Activated CD8-positive, alpha-beta memory T cell treated with anti-CD3 and anti-CD28 coated beads for 24 hours (primary cell): ENCODE data around the gene CLDN14.
"Not testable (repeated sequence)": the region's sequence is repeated elsewhere in the genome, so short reads cannot be mapped to it uniquely, and the experiment has no call there.

Experiments used
- DNase-seq: peaks from one replicate; pipeline ENCODE4 v3.0.0-alpha.2; 2020

The CLDN14 gene

DNA sequence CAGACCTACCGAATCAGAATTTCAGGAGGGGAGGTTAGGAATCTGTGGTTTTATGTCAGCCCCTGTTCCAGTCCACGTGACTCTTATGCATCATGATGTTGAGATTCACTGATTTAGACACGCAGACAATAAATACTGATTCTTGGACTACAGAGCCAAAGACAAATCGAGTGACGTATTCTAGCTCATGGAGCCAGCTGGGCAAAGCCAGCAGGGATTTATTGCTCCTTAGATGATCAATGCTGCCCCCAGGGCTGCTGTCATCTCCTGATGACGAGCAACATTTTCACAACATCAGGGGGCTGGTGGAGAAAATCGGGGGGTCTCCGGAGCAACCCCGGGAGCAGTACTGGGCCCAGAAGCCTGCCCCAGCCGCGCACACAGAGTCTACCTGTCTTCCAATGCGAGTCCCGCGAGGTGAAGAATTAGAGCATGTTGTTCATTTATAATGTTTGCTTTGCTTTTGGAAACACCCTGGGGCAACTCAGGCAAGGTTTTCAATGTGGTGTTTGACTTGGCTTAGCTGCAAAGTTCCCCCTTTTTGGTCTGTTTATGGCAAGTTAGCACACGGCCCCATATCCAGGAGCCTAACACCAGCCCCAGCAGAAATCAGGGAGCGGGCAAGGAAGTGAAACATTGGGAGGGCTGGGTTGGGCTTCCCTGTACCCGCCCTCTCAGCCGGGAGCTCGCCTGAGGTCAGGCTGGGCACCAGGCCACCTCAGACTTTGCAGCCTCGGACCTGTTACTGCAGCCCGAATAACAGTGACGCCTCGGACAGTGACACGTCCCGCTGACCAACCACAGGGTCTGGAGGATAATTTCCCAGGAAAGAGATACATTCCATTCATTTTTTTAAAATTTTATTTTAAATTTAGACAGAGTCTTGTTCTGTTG lies 19.9 kb upstream of the CLDN14 start:
- DNase-seq, result no peak

DNA sequence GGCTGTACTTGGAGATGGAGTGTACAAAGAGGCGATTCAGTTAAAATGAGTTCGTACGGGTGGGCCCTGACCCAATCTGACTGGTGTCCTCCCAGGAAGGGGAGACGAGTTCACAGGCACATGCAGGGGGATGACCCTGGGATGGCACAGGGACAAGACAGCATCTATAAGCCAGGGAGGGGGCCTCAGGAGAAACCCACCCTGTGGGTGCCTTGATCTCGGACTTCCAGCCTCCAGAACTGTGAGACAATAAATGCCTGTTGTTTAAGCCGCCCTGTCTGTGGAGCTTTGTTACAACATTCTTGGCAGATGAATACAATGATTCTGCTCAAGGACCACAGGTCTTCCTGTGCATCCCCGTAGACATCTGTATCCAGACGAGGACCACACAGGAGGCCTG lies 14.6 kb upstream of the CLDN14 start:
- DNase-seq, result no peak

DNA sequence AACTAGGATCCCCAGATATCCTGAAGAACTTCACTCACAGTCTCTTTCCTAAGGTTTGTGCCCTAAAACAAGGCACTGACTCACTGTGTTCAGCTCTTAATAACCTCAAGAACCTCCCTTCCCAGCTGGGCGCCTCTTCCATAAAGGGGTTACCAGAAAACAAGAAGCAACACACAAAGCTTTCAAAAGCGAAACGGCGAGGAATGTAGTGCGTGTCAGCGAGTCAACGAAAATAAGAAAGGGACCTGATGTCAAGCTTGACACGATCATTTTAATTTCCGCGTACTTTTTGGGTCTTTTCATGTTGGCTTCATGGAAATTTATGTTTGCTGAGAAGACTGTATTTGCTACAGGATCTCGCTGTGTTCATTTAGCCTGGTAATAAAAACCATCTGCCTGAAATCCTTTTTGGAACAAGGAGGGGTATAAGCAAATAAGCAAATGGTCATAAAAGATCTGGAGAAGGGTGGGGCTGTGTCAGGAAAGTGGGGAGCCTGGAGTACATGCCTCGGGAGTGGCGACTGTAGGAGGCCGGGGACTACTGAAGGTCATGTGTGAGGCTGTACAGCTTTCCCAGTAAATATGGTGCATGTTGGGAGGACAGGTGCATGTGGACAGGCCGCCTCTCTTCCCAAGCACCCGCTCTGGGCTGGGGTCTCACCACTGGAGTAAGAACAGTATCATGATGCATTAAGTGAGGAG lies 11.4 kb upstream of the CLDN14 start:
- DNase-seq, result no peak

DNA sequence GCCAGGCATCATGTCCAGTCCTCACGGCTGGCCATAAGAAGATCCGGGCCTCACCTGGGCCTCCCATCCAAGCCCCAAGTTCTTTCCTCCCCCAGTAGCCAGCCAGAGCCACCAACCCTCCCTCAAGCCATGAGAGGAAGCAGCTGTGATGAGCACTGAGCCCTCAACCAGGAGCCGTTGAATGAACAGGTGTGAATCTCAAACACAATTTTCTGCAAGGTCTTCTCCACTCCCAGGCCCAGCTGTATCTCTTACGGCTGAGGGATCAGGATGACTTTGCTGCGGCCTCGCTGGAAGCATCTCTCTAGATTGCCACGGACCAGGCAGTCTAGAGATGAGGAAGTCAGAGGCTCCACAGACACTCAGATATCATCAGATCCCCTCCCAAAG lies 9.8 kb upstream of the CLDN14 start:
- no peak for DNase-seq

DNA sequence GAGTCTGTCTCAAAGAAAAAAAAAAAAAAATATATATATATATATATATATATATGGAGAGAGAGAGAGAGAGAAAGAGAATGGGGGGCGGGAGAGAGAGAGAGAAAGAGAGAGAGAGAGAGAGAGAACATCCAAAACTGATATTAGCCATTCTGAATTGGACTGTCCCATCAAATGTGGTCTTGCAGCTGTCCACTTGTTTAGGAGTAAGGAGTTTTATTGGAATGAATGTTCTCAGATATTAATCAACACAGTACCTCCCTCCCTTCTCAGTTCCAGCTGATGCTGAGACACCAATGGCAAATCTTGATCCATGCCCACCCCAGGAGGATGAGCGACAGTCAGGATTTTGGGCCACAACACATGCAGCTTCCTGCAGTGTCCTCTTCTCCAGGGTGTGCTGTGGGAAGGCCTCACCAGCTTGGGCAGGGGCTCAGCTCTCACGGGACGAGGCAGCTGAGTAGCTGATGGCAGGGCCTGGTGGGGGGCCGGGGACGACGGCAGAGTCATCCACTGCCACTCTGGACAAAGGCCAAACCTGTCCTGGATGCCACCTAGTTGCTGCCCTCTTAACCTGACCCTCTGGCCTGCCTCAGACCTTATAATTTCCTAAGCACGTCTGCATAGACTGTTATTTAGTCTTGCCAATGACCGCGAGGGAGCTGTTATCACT lies 9.3 kb upstream of the CLDN14 start:
- no peak for DNase-seq

DNA sequence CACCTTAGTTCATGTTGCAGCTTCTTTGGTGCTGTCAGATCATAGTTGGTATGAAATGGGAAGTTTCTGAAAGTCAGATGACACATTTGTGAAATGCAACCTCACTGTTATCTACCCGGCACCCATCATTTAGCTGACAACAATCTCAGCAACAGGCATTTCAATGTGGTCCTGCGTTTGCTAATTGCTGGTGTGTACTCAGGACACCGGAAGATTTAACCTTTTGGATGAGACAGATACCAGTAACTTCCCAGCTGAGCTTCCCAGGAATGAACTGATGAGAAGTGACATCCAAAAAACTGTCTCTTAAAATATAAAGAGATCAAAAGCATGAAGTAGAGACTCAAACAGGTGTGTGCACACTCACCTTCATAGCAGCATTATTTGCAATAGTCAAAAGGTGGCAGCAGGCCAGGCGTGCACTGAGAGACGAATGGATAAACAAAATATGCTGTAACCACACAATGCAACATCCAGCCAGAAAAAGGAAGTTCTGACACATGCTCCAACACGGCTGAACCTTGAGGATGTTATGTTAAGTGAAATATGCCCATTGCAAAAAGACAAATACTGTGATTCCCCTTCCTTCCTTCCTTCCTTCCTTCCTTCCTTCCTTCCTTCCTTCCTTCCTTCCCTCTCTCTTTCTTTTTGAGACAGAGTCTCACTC lies 7.9 kb upstream of the CLDN14 start:
- DNase-seq, result no peak

DNA sequence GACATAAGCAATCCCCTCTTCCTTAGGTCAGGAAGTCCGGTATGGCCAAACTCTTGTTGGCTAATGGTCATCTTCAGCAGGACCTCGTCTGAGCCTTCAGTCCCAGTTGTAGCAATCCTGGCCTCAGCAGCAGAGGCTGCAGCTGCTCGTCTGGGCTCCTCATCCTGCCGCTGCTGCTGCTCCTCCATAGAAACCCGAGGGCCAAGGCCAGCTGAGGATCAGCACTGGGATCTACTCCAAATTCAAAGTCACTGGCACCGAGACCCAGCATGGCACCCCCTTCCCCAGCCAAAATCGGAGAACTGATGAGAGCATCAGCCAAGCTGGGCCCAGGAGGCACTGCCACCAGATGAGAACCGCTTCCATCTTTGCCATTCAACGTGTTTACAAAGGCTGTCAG lies 6.3 kb upstream of the CLDN14 start:
- DNase-seq, result no peak

DNA sequence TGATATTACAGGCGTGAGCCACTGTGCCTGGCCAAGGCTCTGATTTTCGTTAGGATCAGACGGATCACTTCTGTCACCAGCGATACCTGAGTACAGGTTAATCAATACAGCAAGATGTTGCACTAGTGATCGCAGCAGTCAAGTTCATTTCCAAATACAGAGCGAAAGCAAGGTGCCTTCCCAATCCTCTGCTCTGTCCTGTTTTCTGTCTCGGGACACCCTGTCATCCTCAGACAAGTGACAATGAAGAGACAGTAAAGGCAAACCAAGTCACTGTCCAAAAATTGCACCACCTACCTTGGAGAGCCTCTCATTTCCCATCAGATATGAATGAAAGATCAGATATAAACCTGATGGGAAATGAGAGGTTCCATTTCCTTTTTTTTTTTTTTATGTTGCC lies 5.6 kb upstream of the CLDN14 start:
- no peak for DNase-seq

DNA sequence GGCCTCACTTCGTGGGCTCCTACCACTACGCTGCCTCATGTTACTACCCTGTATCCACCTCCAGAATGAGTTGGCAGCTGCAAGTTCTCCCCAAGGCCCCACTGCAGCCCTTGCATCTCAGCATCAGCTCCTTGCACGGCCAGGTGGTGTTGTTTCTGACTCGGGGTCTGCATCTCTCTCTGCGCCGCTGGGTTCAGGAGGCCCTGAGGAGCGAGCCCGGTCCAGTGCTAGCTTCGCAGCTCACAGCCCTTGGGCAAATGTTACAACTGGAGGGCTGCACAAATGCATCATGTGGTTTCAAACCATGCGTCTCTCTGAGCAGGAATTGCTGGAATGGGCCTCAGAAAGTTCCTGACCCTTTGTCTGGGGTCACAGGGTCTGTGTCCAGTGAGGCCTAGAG lies 3.2 kb upstream of the CLDN14 start:
- DNase-seq, result no peak

DNA sequence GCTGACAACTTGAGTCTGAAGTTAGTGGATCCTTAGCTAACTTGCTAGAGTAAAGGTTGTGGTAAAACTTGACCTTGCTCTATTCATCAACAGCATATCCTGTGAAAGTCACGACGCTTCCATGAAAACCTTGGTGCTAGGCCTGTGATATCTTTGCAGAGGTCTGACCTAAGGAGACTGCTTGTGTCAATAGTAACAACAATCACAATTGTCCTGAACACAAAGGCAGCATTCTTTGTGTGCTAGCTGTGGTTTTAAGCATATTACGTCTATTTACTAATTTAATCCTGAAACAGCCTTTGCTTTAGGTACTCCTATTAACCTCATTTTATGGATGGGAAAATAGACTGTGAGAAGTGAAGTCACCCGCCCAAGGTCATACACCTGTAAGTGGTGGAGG lies 2.8 kb upstream of the CLDN14 start:
- DNase-seq, result no peak

DNA sequence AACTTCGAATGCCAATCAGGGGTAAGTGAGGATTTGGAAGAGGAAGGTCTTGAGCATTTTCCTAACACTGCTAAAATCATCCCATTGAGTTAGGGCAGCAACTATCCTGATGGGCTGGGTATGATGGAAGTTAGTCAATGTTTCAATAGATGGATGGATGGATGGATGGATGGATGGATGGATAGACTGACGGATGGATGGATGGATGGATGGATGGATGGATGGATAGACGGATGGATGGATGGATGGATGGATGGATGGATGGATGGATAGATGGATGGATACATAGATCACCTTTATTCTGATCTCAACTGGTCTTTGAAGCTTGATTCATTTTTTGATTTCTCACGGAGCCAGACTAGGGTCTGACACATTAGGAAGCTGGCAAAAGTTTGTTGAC lies 2.3 kb upstream of the CLDN14 start:
- no peak for DNase-seq

DNA sequence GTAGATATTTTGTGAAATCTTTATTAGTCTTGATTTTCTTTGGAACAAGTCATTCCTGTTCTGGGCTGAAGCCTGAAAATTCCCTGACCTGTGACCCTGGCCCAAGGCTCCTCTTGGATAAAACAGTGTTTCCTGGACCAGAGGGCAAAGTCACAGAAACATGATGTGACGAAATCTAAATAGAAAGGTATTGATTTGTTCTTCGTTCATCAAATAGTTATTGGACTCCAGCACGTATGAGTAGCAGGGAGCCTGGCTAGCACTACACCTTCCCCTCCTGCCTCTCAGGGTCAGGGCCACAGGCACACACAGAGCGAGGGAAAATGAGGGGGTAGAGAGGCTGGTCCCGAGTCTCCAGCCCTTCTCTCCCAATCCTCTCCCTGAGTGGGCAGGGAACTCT lies 1.7 kb upstream of the CLDN14 start:
- DNase-seq, result no peak

DNA sequence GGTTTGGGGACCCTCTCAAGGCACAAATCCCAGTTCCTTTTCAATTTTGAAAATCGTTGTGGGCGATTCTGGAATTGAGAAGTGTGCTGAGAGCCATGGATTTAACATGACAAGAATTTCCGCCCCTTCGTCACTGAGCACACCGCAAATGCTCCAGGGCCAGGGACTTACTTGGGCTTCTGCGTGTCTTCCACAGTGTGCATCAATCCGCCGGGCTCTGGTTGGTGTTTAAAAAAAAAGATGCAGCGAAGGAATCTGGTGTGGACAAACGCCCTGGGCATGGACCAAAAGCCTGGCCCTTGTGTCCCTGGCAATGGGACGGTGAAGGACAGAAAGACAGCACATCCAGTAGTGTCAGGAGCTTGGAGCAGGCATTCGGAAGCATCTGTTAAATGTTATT lies 696 bp upstream of the CLDN14 start:
- DNase-seq, result no peak

DNA sequence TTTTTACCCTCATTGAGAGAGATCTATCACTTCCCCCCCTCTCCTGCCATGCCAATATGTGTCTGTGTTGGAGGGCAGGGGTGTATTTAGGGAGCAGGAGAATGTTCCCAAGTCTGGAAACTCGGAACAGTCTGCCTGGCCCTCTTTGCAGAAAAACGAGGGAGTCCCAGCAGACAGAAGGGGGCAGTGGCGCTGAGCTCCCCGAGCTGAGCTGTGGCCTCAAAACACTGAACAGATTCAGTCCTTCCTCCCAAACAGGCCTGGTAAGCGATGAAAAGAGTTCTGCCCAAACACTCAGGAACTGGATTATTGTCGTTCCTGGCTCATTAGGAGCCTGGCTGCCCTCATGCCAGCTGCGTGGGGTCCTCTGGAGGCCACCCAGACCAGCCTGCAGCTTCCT lies 981 bp downstream of the CLDN14 start:
- DNase-seq, result no peak

DNA sequence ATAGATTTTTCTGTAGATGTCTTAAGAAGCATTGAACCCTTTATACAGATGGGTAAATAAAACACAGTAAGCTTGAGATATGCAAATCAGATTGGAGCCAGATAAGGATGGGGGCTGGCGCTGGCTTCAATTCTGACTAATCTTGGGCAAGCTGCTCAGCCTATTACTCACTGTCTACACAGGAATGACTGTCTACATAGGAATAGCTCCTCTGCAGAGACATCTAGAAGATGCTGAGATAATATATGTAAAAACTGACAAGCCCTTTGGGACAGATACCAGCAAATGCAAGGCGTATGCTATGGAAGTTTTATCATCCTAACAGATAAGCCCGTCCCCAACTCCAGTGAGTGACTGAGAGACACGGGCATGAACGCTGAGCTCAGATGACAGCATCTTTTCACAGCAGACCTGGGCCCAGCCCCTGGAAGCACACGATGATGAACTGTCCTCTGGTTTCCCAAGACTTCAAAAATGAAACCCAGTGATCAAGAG lies 1.7 kb downstream of the CLDN14 start:
- no peak for DNase-seq

DNA sequence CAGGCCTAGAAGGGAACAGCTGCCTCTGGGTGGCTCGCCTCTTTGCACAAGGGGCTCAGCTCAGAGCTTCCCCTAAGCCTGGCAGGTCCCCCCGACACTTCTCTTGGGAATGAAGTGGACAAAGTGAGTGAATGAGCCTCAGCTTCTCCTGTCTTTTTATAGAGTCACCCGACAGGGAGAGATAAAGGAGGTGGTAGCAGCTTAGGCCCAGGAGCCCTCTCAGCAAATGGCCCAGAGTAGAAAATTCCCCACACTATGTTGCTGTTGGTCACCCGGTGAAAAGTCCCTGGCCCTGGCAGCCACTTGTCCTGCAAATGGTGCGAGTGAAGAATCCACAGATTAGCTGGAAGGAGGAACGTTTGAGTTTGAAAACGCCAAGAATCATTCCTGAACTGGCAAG lies 2.4 kb downstream of the CLDN14 start:
- no peak for DNase-seq

DNA sequence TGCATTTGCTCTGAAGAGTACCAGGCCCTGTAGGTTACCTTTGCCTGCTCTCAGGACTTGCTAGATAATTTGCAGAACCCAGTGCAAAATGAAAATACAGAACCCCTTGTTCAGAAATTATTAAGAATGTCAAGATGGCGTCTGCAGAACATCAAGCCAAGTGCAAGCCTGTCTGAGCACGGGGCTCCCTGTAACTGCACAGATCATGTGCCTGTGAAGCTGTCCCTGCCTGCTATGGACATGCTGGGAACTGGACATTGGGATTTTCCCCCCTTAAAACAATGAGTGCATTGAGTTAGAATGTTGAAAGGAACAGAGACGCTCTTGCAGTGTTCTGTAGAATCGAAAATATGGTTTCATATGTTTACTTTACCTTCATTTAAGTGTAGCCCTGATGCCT lies 2.9 kb downstream of the CLDN14 start:
- no peak for DNase-seq

DNA sequence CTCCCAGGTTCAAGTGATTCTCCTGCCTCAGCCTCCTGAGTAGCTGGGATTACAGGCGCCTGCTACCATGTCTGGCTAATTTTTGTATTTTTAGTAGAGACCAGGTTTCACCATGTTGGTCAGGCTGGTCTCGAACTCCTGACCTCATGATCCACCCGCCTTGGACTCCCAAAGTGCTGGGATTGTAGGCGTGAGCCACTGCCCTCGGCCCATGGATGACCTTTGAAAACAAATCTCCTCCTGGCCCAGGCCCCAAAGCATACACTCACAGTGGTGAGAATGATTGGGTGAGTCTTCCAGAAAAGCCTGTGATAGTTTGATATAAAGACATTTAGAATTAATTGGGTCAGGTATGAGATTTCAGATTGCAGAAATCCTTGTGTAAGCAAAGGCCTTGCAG lies 3.4 kb downstream of the CLDN14 start:
- DNase-seq, result not testable (repeated sequence)

DNA sequence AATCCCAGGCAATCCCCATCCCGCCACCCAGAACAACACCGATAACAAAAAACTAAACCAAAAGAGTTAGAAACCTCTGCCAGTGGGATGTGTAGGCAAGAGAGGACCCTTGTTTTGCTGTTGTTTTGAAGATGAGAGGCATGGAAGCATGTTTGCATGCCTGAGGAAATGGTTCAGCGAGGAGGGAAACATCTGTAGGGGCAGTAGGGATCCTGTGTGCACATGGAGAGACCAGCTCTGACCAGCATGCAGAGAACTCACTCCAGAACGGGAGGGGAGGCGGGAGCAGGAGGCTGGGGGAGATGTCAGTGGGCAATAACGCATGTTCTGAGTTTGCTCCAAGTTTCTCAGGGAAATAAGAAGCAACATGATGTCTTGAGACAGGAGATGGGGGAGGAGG lies 5.3 kb downstream of the CLDN14 start:
- no peak for DNase-seq

DNA sequence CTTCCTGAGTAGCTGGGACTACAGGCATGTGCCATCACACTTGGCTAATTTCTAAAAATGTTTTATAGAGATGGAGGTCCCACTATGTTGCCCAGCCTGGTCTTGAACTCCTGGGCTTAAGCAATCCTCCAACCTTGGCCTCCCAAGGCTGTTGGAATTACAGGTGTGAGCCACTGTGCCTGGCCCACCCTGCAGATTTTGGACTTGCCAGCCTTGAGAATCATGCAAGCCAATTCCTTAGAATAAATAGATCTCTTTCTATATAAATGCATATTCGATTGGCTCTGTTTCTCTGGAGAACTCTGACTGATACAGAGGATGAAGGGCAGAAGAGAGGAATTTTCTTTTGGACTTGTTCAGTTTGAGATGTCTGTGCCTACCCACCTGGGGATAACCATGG lies 6.7 kb downstream of the CLDN14 start:
- DNase-seq, result no peak

DNA sequence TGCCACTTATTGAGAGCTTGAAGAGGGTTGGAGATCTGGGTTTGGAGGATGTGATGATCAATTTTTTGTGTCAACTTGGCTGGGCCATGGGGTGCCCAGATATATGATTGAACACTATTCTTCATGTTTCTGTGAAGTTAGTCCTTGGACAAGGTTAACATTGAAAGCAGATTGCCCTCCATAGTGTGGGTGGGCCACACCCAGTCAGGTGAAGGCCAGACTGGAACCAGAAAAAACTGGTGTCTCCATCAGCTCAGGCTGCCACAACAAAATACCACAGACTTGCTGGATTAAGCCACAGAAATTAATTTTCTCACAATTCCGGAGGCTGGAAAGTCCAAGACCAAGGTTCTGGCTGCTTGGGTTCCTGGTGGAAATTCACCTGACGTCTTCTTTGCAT lies 7.5 kb downstream of the CLDN14 start:
- DNase-seq, result no peak

DNA sequence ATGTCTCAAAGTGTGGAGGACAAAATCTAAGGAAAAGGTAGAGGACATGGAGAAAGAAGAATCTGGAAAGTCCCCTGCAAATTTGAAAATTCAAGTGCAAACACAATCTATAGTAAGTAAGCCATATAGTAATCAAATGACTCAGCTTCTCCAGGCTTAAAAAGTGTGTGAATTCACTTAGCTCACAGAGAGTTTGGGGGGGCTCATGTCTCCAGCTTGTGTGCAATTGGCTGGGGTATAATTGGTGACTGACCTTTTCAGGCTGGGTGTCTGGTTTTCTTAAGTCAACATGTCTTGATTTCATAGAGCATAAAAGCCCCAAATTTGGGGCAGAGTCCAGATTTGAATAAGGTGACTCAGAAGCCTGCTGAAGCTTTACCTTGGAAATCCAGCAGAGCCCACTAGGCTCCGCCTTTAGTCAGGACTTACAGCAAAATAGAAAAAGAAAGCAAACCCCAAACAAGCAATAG lies 8.6 kb downstream of the CLDN14 start:
- no peak for DNase-seq

DNA sequence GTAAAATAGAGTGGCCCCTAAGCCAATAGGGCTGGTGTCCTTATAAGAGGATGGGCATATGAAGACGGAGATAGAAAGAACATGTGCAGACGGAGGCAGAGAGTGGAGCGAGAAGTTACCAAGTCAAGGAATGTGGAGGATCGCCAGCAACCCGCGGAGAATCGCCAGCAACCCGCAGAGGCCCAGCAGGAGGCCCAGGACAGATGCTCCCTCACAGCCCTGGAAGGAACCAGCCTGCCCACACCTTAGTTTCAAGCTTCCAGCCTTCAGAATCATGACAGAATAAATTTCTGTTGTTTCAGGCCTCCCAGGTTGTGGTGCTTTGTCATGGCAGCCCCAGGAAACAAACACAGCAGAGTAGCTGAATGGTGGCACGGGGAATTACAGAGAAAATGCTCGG lies 9.6 kb downstream of the CLDN14 start:
- DNase-seq, result no peak
